Measurements from ENCODE around the gene CD24.
A peak's percentile ranks its signal among the peaks of the same experiment; 100 is the strongest.

Gene CD24

GRCh38 chr6:106966671-106967640, 7.6 kb downstream of the CD24 start:
- DNase-seq = no peak

GRCh38 chr6:106966229-106966628, 8.3 kb downstream of the CD24 start:
- DNase-seq = no peak

DNA sequence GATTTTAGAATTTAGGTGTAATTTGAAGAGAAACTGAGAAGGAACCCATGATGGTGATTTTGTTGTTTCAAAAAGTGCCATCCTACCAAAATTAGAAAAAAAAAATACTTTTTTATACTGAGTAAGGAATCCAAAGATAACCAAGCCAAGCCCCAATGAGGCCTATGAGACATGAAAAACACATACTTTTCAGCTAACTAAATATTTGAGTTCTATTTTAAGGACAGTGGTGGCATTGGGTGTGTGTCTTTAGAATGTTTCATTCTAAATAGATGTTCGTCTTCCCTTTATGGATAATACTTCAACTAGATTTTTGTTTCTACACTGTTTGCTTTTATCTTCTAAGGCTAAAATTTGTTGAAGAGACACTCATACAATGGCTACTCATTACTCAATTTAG, 9.6 kb downstream of the CD24 start:
- DNase-seq = no peak

- DNase-seq = no peak
Observed at GRCh38 chr6:106964099-106964498, 10.4 kb downstream of the CD24 start.

GRCh38 chr6:106963544-106963943, 11.0 kb downstream of the CD24 start:
- DNase-seq = no peak

DNA sequence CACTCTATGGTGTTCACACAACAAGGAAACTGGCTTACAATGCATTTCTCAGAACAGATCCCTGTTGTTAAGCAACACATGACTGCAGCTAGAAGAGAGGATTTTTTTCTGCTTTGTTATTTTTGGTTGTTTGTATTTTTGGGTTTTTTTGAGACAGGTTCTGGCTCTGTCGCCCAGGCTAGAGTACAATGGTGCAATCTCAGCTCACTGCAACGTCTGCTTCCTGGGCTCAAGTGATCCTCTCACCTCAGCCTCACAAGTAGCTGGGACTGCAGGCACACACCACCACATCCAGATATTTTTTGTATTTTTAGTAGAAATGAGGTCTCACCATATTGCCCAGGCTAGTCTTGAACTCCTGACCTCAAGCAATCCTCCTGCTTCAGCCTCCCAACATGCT, 12.7 kb downstream of the CD24 start:
- DNase-seq = no peak

DNA sequence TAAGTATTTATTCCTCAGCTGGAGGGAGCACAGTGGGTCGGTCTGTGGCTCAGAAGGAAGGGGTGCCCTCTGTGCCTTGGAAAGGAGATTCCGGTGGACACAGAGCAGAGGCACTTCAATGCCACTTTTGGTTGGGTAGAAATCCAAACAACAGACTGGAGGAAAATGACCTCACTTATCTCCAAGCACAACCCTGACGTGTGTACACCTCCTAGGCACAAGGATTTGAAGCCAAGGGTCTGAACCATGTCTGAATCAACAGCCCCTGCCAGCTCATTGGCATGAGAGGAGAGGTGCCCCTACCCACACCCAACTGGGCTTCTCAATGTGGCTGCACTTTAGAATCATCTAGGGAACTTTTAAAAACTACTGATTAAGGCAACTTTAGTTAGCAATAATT, 13.4 kb downstream of the CD24 start:
- no peak for DNase-seq

- no peak for DNase-seq
Observed at GRCh38 chr6:106959985-106960384, 14.5 kb downstream of the CD24 start.

DNA sequence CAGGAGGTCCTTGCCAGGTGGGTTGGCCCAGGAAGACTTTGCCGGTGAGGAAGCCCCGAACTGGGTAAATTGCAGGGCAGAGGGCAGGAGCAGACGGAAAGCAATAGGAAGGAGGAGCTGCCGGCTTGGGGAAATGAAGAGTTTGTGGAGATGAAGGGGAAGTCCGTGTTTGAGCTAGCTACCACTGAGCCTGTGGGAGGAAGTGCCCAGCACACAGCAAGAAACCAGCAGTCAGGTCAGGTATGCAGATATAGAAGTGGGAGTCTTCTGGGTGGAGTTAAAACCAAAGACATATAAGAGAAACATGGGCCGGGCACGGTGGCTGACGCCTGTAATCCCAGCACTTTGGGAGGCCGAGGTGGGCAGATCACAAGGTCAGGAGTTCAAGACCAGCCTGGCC, 34.7 kb downstream of the CD24 start:
- DNase-seq = no peak

DNA sequence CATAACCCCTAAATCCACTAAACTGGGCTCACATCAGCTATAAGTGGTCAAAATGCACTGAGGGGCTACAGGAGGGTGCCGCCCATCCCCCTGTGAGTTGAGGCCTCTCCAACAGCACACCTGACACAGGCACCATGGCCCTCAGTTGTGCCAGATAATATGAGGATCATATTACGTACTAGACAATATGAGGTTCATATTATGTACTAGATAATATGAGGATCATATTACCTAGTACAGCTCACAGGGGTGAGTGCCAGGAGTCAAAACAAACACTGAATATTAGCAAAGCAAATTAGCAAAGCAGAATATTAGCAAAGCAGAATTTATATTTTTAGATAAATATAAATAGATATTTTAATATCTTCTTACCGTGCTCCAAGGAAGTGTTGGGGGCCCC, 35.3 kb downstream of the CD24 start:
- DNase-seq = no peak

- peak; percentile 54 for DNase-seq
Observed at GRCh38 chr6:106927531-106928398, 46.8 kb downstream of the CD24 start.

DNA sequence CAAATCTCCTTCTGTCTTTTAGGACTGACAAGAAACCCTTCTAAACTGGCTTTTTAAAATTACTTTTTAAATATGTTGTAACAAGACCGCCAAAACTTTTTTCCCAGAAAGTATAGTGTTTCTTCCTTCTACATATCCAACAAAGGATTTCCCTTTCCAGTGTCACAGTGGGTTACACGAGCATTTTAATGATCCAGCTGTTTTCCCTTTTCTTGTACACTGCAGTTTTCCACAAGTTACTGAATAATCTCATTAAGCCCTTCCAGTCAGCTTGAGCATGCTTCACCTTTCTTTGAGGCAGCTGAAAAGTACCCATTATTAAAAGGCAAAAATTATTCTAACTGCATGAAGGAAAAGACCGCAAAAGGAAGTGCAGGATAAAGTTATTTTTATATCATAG, 48.6 kb downstream of the CD24 start:
- DNase-seq = peak; percentile 17

- no peak for DNase-seq
Observed at GRCh38 chr6:106924694-106925523, 49.6 kb downstream of the CD24 start.

GRCh38 chr6:106922626-106923025, 51.9 kb downstream of the CD24 start:
- DNase-seq = no peak

Data from NCI-H82 (cell line).